Heart left ventricle (tissue), 16 donors: ENCODE results near the gene TLCD3B. TPM values are rescaled to one million over a fixed set of nuclear protein-coding genes. Genes with fewer than 3 reads are reported as not detected.
A peak's percentile ranks its signal among the peaks of the same experiment; 100 is the strongest.

Experiments used
- ATAC-seq, 4 donors: fragments of 200-7000 bp; cut with Tn5 transposase; one replicate each; pipeline ENCODE4 v1.9.1; 2020 to 2022; ENCODE audit warnings: moderate library complexity in 4 of 4, mild to moderate bottlenecking in 3 of 4, moderate number of reproducible peaks in 1 of 4
- DNase-seq, 5 donors: peaks; one replicate each; pipeline ENCODE4 v3.0.0-alpha.2; 2020
- H3K27ac ChIP-seq, 12 donors: fragments of 200-600 bp; sonication (generic) in 4 of 12; one replicate each; pipeline versions ENCODE4 v1.5.0 to v1.8.0; 2016 to 2022; ENCODE audit warnings: mild to moderate bottlenecking in 2 of 12
- H3K27me3 ChIP-seq, 9 donors: fragments of 200-600 bp; sonication (generic) in 2 of 9; one replicate each; pipeline versions ENCODE4 v1.5.1 to v1.8.0; 2016 to 2022; ENCODE audit warnings: mild to moderate bottlenecking in 3 of 9
- H3K36me3 ChIP-seq, 9 donors: fragments of 200-600 bp; sonication (generic) in 2 of 9; one replicate each; pipeline versions ENCODE4 v1.5.0 to v1.8.0; 2018 to 2022; ENCODE audit warnings: mild to moderate bottlenecking in 2 of 9
- H3K4me1 ChIP-seq, 12 donors: fragments of 200-600 bp; sonication (generic) in 4 of 12; one replicate each; pipeline versions ENCODE4 v1.5.0 to v1.8.0; 2016 to 2022; ENCODE audit warnings: mild to moderate bottlenecking in 3 of 12
- H3K4me3 ChIP-seq, 12 donors: fragments of 200-600 bp; sonication (generic) in 4 of 12; one replicate each; pipeline versions ENCODE4 v1.5.0 to v1.8.0; 2017 to 2022; ENCODE audit warnings: mild to moderate bottlenecking in 9 of 12, moderate library complexity in 4 of 12
- H3K9me3 ChIP-seq, 12 donors: fragments of 200-600 bp; sonication (generic) in 4 of 12; one replicate each; pipeline versions ENCODE4 v1.5.0 to v1.8.0; 2016 to 2022; ENCODE audit warnings: mild to moderate bottlenecking in 1 of 12
- CTCF ChIP-seq, 12 donors: fragments of 200-600 bp; sonication (generic) in 4 of 12; IDR thresholded peaks; one replicate each; pipeline versions ENCODE4 v1.5.0 to v1.8.0; 2018 to 2022; ENCODE audit warnings: antibody characterized with exemption in 12 of 12, mild to moderate bottlenecking in 5 of 12
- POLR2A ChIP-seq, 2 donors: fragments of 450-650 bp; IDR thresholded peaks; one replicate each; pipeline ENCODE4 v1.6.1; 2017; ENCODE audit warnings: antibody characterized with exemption in 2 of 2, mild to moderate bottlenecking in 2 of 2, moderate library complexity in 2 of 2
- WGBS, 4 donors: extraction: QIAGEN DNeasy Blood & Tissue Kit in 2 of 4; methylation state at CpG; one replicate each; pipeline versions ENCODE4 v1.1.5 to v1.1.7; 2013 to 2018; 5-methylcytosine and 5-hydroxymethylcytosine counted together
- intact Hi-C, 10 donors: fragments of 100-400 bp; cut with DNase I; formaldehyde crosslinking; loops; one replicate each; pipeline versions ENCODE4 v1.11.1 to v1.14.2; 2022
- long read RNA-seq, 3 donors: library from polyadenylated mRNA; unstranded; transcript quantifications; one replicate each; pipeline ENCODE4 v2.0.0, GENCODE V29; 2020 to 2021
- polyA plus RNA-seq, 2 donors: library from polyadenylated mRNA; stranded (reverse); fragments of 200-250 nt; gene quantifications; one replicate each; pipeline ENCODE4 v1.2.3, GENCODE V29; 2013
- total RNA-seq, 9 donors: library from RNA; depleted of rRNA in 2 of 9; stranded (reverse); fragments of >200 nt in 2 of 9; fragmentation: NEBNext Ultra II Directional in 3 of 9; extraction: Animal tissue kit (Norgen Biotek cat#: 25700) in 3 of 9; gene quantifications; one replicate each; pipeline versions ENCODE4 v1.1.0 to v1.2.4, GENCODE V29; 2016 to 2023
- donor health status: ischemic (EF 13 %, LVEDD 7.1; RV severe dilation, severe dysfunction).
- donor health status: healthy with polysubstance abuse.
- donor health status: DM: no; HTN: yes; CAD: no.
- donor health status: DM: no; HTN: no; CAD: no.
- donor health status: ischemic (EF 25% LVEDD 6.9; RV normal size, moderate dysfunction).
- donor health status: ischemic (EF 25% LVEDD 5.7; RV mildly dilated, moderate dysfunction).
- donor health status: healthy.
- donor health status: DM: yes; HTN: yes; CAD: no.
- donor health status: ischemic (EF 35%, LVEDD 5.7; RV mildly dilated, moderate dysfunction).
- donor health status: nonischemic (EF 11% LVEDD 7.7; RV severe dilation, severe dysfunction).
- donor health status: DM: yes; HTN: yes; CAD: no.
- donor health status: PGD.
- donor health status: ischemic (EF 29% LVEDD 5.4; RV normal size, mild dysfunction).
- donor health status: nonischemic (EF 23%, LVEDD 6.1; RV moderate dilation, normal function).

TLCD3B gene, protein sequence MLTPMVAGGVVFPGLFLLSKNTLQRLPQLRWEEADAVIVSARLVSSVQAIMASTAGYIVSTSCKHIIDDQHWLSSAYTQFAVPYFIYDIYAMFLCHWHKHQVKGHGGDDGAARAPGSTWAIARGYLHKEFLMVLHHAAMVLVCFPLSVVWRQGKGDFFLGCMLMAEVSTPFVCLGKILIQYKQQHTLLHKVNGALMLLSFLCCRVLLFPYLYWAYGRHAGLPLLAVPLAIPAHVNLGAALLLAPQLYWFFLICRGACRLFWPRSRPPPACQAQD
- not detected for total RNA-seq
- polyA plus RNA-seq: not detected
- long read RNA-seq, donor 1: 0 reads
- long read RNA-seq, donor 2: 0 reads
- long read RNA-seq, donor 3: 0 reads

GRCh38 chr16:30030841-30031413 is at the start of gene TLCD3B:
TSS of gene TLCD3B (minus strand) at chr16:30031271. CDS start at chr16:30030527, 744 bp downstream.
- Histone ChIP-seq H3K36me3 (no peaks in the 10 kb centered on the region), H3K27ac (no peak within 1 kb of the TSS), H3K4me1 (peaks cover 0 to 11% (median 0%) of the 10 kb centered on the region in 12 donors), H3K27me3 (peaks cover 25 to 92% (median 67%) of the 10 kb centered on the region in 9 donors), H3K9me3 (no peaks in the 10 kb centered on the region), H3K4me3 (peak within 1 kb of the TSS in 2 of 12 donors; percentile 8 to 18)
- 1 to 5% (median 3%) methylated on average over 21 to 27 of the region's 27 CpGs for WGBS, 4 donors
- no peak for ATAC-seq
- intact Hi-C loops: loop anchor here in 1 of 10 donors (10.0 kb wide), 1 partner anchor 64 kb away; the partner anchor contains the start of genes TBX6 and YPEL3
- TF ChIP-seq CTCF (IDR thresholded peaks at IDR 0.05) (no peak), POLR2A (IDR thresholded peaks at IDR 0.05) (no peak)
- DNase-seq: peak in 1 of 5 donors; percentile 18

GRCh38 chr16:30079480-30079879 is 48.4 kb upstream of the TLCD3B start:
- DNase-seq (peak in 1 of 5 donors; percentile 24), ATAC-seq (no peak)
- WGBS, 4 donors: 83 to 97% (median 86%) methylated on average over 6 to 7 of the region's 7 CpGs
- TF ChIP-seq CTCF (IDR thresholded peaks at IDR 0.05) (no peak), POLR2A (IDR thresholded peaks at IDR 0.05) (no peak)
- Histone ChIP-seq H3K9me3 (no peaks in the 10 kb centered on the region), H3K4me1 (peaks cover 0 to 51% (median 31%) of the 10 kb centered on the region in 12 donors), H3K27ac (peak overlapping the region in 1 of 12 donors; percentile 37), H3K27me3 (no peaks in the 10 kb centered on the region), H3K36me3 (peaks cover 0 to 79% (median 67%) of the 10 kb centered on the region in 9 donors), H3K4me3 (no peak overlapping the region)
- intact Hi-C loops: no loop called here

DNA sequence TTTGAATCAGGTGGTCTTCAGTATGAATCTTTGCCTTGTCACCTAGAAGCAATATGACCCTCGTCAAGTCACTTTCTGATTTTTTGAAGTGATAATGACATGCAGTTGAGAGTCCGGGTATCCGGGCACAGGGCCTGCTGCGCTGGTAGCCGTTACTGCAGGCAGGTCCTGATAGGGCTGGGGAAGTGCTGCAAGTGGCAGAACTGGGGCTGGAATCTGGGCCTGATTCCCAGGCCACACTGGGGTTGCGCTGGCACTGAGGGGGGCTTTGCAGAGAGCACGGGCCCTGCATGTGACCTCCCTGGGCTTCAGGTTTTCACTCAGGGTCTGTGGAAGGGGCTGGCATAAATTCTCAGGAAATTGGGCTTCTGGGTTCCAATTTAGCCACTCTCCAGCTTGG is 47.7 kb upstream of the TLCD3B start:
- Histone ChIP-seq H3K27ac (peak overlapping the region in 5 of 12 donors; percentile 11 to 54 (median 37)), H3K27me3 (no peaks in the 10 kb centered on the region), H3K4me3 (no peak overlapping the region), H3K36me3 (peaks cover 0 to 72% (median 60%) of the 10 kb centered on the region in 9 donors), H3K4me1 (peaks cover 0 to 51% (median 30%) of the 10 kb centered on the region in 12 donors), H3K9me3 (no peaks in the 10 kb centered on the region)
- TF ChIP-seq POLR2A (IDR thresholded peaks at IDR 0.05): no peak
- no peak for TF ChIP-seq CTCF (IDR thresholded peaks at IDR 0.05)
- peak in 1 of 4 donors; percentile 44 for ATAC-seq
- 63 to 72% (median 67%) methylated on average over 7 of the region's 7 CpGs for WGBS, 4 donors
- DNase-seq: no peak
- intact Hi-C loops: no loop called here

DNA sequence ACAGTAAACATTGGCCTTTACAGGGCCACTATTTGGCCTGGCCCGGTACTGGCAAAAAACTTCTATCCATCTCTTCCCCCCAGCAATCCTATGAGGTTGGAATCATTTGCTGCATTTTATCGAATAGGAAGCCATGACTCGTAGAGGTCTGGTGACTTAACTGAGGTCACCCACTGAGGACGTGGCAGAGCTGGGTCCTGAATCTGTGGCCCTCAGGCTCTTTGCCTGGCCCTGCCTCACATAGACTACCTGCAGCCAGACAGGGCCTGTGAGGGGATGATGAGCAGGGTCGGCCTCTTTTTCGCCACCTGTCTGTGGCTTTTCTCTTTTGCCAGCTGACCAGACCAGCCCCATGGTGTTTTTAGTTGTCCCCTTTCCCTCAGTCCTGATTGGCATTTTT is 46.6 kb upstream of the TLCD3B start:
- intact Hi-C loops: loop anchor here in 1 of 10 donors (2.0 kb wide), 1 partner anchor 13 kb away; the partner anchor contains the start of gene TBX6
- no peak overlapping the region for H3K27ac ChIP-seq
- 62 to 78% (median 64%) methylated on average over 6 of the region's 6 CpGs for WGBS, 4 donors

More for the DNA sequence above, 46.6 kb upstream of the TLCD3B start:
- no peaks in the 10 kb centered on the region for H3K9me3 ChIP-seq
- H3K36me3 ChIP-seq: peaks cover 0 to 70% (median 56%) of the 10 kb centered on the region in 9 donors
- no peak for TF ChIP-seq POLR2A (IDR thresholded peaks at IDR 0.05)
- TF ChIP-seq CTCF (IDR thresholded peaks at IDR 0.05): no peak
- H3K4me3 ChIP-seq: peak overlapping the region in 1 of 12 donors; percentile 95
- peaks cover 0 to 51% (median 30%) of the 10 kb centered on the region in 12 donors for H3K4me1 ChIP-seq
- H3K27me3 ChIP-seq: no peaks in the 10 kb centered on the region
- DNase-seq: peak in 1 of 5 donors; percentile 40
- no peak for ATAC-seq
